Measurements from ENCODE around the gene ABHD17A. TPM values are rescaled to one million over a fixed set of nuclear protein-coding genes. Genes with fewer than 3 reads are reported as not detected.

Gene ABHD17A
- total and polyA plus RNA-seq, 2 of the 8 experiments (the other 6 are each of a cell fraction or from before 2014, with no cell fraction given), result 41.2 to 87.4 TPM

GRCh38 chr19:1856345-1856697 lies 29.0 kb downstream of the ABHD17A start:
- ChIA-PET CTCF (ENCODE audit: partially characterized antibody) (interaction anchor here (0.6 to 2.5 kb wide), 5 partner anchors 11 to 41 kb away, joined by 3 to 13 read pairs (median 4); no protein-coding TSS in a partner anchor), POLR2A (ENCODE audit: partially characterized antibody) (interaction anchor here (0.7 to 1.6 kb wide), 2 partner anchors 195 to 587 kb away, joined by 4 read pairs; partner anchors contain the start of gene CIRBP)
- FAIRE-seq (no peak), DNase-seq (ENCODE audit: low read depth in 1 of 2, low spot score in 2 of 2) (peak in 1 of 2 experiments; percentile 53)
- Histone ChIP-seq H3K79me2 (ENCODE audit: control insufficient read depth in 1 of 2, insufficient read depth in 2 of 2, low read length in 2 of 2) (peaks cover 8 to 61% of the 10 kb centered on the region in 2 experiments; a peak in 3 of 4 replicates), H2AK5ac (ENCODE audit: low read depth, low read length) (no peak overlapping the region), H3K4me2 (ENCODE audit: insufficient read depth in 1 of 2, low read depth in 2 of 2, low read length in 2 of 2) (peak overlapping the region; percentile 67 to 95), H2BK12ac (ENCODE audit: low read depth, low read length) (0 out of 2 replicates have a peak overlapping the region, but pooled peaks have one; percentile 50), H4K5ac (ENCODE audit: insufficient read length, low read depth, low read length) (no peak overlapping the region), H3K4me3 (ENCODE audit: extremely low read depth in 1 of 4, insufficient read depth in 2 of 4, low read depth in 3 of 4, low read length in 4 of 4) (peak overlapping the region in 3 of 4 experiments; percentile 20 to 70 (median 23); a peak in 4 of 8 replicates), H3K27ac (ENCODE audit: low read depth, low read length) (no peak overlapping the region), H3K23ac (ENCODE audit: insufficient read length) (no peak overlapping the region), H3K23me2 (ENCODE audit: low read depth, low read length) (peaks cover 6% of the 10 kb centered on the region; the same call in 1 of the 2 replicates), H2AFZ (ENCODE audit: low read length) (no peak overlapping the region), H4K91ac (replicated peaks; ENCODE audit: insufficient read length, low read length) (peak overlapping the region; percentile 84), H2BK15ac (ENCODE audit: low read length) (no peak overlapping the region), H3K4ac (replicated peaks; ENCODE audit: insufficient read length, low read depth, low read length) (no peak overlapping the region), H4K8ac (ENCODE audit: extremely low read depth, insufficient read depth, low read length) (peak overlapping the region; percentile 71), H3K9me3 (ENCODE audit: insufficient read depth in 2 of 2, low read depth in 1 of 2, low read length in 1 of 2) (no peaks in the 10 kb centered on the region), H3K18ac (ENCODE audit: extremely low read depth, low read length) (peak overlapping the region; percentile 78; the same call in 1 of the 2 replicates), H3K14ac (ENCODE audit: insufficient read length) (no peak overlapping the region), H2BK5ac (ENCODE audit: low read depth, low read length) (peak overlapping the region; percentile 71; the same call in 1 of the 2 replicates), H3K4me1 (replicated peaks in 1 of 4; ENCODE audit: control insufficient read depth in 3 of 4, insufficient read depth in 4 of 4, low read length in 3 of 4) (peaks cover 0 to 71% (median 57%) of the 10 kb centered on the region in 4 experiments; a peak in 6 of 7 replicates), H2BK20ac (ENCODE audit: low read length) (no peak overlapping the region), H3K56ac (replicated peaks; ENCODE audit: insufficient read length, low read depth, low read length) (no peak overlapping the region), H3K36me3 (ENCODE audit: control insufficient read depth in 2 of 4, insufficient read depth in 4 of 4, low read length in 3 of 4) (no peaks in the 10 kb centered on the region), H3K79me1 (ENCODE audit: low read depth, low read length) (peaks cover 19% of the 10 kb centered on the region), H2BK120ac (replicated peaks; ENCODE audit: low read depth, low read length) (no peak overlapping the region), H3K9ac (replicated peaks in 1 of 4; ENCODE audit: extremely low read depth in 1 of 4, low read depth in 3 of 4, low read length in 3 of 4) (peak overlapping the region in 2 of 4 experiments; percentile 13 to 31; a peak in 2 of 7 replicates), H3K27me3 (replicated peaks in 1 of 4; ENCODE audit: control insufficient read depth in 3 of 4, extremely low read depth in 1 of 4, insufficient read depth in 3 of 4, low read length in 3 of 4) (peaks cover 0 to 4% (median 2%) of the 10 kb centered on the region in 4 experiments; a peak in 3 of 7 replicates), H4K20me1 (replicated peaks in 1 of 2; ENCODE audit: control insufficient read depth in 1 of 2, insufficient read depth in 2 of 2, low read length in 2 of 2) (peaks cover 36 to 43% of the 10 kb centered on the region in 2 experiments)
- TF ChIP-seq SP1 (IDR thresholded peaks at IDR 0.05; ENCODE audit: low read depth, low read length) (no peak), CHD1 (IDR thresholded peaks at IDR 0.05; ENCODE audit: low read depth, low read length) (no peak), RFX5 (IDR thresholded peaks at IDR 0.05; ENCODE audit: borderline replicate concordance, low read depth, low read length) (no peak)
- WGBS, 2 experiments (ENCODE audit: extremely low coverage in 1 of 2, insufficient coverage in 1 of 2, insufficient read length in 1 of 2, insufficient replicate concordance in 2 of 2, low coverage in 1 of 2, low lambda C conversion rate in 2 of 2, missing lambda C conversion rate in 1 of 2), result 64% methylated on average over 6 of the region's 6 CpGs; no CpG with 5 or more reads in 1 of the 2 experiments
